ENCODE data around the gene NKX1-1. TPM values are rescaled to one million over a fixed set of nuclear protein-coding genes. Genes with fewer than 3 reads are reported as not detected.

The NKX1-1 gene
- polyA plus RNA-seq, 1 experiment: not detected

GRCh38 chr4:1382776-1383727, 23.2 kb downstream of the NKX1-1 start:
- Histone ChIP-seq H3K27me3 (ENCODE audit: control insufficient read depth, insufficient read depth, low read length) (no peaks in the 10 kb centered on the region), H3K36me3 (ENCODE audit: control insufficient read depth, insufficient read depth, low read length) (peaks cover 5% of the 10 kb centered on the region; the same call in 1 of the 2 replicates), H3K4me3 (ENCODE audit: low read depth, low read length) (no peak overlapping the region)
- ChIA-PET CTCF (no interaction called here), POLR2A (no interaction called here)
- DNase-seq (ENCODE audit: low read depth): no peak
- TF ChIP-seq, protein P1, sequence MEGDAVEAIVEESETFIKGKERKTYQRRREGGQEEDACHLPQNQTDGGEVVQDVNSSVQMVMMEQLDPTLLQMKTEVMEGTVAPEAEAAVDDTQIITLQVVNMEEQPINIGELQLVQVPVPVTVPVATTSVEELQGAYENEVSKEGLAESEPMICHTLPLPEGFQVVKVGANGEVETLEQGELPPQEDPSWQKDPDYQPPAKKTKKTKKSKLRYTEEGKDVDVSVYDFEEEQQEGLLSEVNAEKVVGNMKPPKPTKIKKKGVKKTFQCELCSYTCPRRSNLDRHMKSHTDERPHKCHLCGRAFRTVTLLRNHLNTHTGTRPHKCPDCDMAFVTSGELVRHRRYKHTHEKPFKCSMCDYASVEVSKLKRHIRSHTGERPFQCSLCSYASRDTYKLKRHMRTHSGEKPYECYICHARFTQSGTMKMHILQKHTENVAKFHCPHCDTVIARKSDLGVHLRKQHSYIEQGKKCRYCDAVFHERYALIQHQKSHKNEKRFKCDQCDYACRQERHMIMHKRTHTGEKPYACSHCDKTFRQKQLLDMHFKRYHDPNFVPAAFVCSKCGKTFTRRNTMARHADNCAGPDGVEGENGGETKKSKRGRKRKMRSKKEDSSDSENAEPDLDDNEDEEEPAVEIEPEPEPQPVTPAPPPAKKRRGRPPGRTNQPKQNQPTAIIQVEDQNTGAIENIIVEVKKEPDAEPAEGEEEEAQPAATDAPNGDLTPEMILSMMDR (IDR thresholded peaks at IDR 0.05; ENCODE audit: insufficient read depth, low read depth, low read length): no peak

DNA sequence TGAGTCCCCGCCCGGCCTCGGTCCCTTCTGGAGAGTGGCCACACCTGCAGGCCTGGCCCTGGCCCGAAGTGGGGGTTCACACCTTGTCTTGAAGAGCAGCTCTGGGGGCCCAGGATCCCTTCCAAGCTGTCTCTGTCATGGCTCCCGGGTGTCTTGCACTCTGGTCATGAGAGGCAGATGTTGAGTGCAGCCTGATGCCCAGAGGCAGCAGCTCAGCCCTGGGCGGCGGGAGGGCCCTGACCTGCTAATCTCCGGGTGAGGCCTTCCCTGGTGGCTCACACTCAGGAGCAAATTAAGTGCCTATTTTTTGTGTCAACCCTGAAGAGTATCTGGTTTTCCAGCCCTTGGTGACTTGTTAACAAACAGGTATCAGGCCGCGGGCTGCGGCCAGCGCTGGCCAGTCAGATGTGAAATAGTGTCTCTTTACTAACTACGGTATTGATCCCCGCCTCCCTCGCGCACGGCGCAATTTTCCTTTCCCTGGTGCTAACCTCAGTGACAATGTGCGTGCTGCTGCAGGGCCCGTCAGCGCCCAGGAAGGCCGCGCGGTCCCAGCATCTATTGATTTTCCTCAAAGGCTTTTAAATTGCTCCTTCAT, 24.2 kb downstream of the NKX1-1 start:
- TF ChIP-seq, protein P1 (IDR thresholded peaks at IDR 0.05; ENCODE audit: insufficient read depth, low read depth, low read length): no peak
- Histone ChIP-seq H3K4me3 (ENCODE audit: low read depth, low read length) (no peak overlapping the region), H3K36me3 (ENCODE audit: control insufficient read depth, insufficient read depth, low read length) (peaks cover 5% of the 10 kb centered on the region; the same call in 1 of the 2 replicates), H3K27me3 (ENCODE audit: control insufficient read depth, insufficient read depth, low read length) (no peaks in the 10 kb centered on the region)
- CTCF ChIA-PET: no interaction called here
- no peak for DNase-seq (ENCODE audit: low read depth)
- POLR2A ChIA-PET: no interaction called here

DNA sequence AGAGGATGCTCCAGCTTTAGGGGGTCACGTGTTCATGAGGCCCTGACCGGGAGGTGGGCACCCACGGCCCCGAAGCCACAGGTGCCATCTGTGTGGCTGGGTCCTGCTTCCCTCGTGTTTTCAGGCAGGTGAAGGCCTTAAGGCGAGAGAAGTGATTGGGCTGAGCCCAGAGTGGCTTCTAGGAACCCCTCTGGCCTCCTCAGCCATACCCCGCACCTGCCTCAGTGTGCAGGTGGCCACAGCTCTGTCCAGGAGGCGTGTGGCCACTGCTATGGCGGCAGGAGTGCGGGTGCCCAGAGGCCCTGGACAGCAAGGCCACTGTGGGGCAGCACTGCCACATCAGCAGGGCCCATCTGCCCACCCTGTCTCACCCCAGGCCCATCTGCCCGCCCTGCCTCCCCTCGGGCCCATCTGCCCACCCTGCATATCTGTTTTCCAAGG, 25.0 kb downstream of the NKX1-1 start:
- peaks cover 7% of the 10 kb centered on the region; the same call in 1 of the 2 replicates for H3K36me3 ChIP-seq (ENCODE audit: control insufficient read depth, insufficient read depth, low read length)
- H3K4me3 ChIP-seq (ENCODE audit: low read depth, low read length): no peak overlapping the region
- ChIA-PET POLR2A (no interaction called here), CTCF (no interaction called here)
- DNase-seq (ENCODE audit: low read depth): no peak
- no peaks in the 10 kb centered on the region for H3K27me3 ChIP-seq (ENCODE audit: control insufficient read depth, insufficient read depth, low read length)
- TF ChIP-seq, protein P1 (IDR thresholded peaks at IDR 0.05; ENCODE audit: insufficient read depth, low read depth, low read length): no peak

DNA sequence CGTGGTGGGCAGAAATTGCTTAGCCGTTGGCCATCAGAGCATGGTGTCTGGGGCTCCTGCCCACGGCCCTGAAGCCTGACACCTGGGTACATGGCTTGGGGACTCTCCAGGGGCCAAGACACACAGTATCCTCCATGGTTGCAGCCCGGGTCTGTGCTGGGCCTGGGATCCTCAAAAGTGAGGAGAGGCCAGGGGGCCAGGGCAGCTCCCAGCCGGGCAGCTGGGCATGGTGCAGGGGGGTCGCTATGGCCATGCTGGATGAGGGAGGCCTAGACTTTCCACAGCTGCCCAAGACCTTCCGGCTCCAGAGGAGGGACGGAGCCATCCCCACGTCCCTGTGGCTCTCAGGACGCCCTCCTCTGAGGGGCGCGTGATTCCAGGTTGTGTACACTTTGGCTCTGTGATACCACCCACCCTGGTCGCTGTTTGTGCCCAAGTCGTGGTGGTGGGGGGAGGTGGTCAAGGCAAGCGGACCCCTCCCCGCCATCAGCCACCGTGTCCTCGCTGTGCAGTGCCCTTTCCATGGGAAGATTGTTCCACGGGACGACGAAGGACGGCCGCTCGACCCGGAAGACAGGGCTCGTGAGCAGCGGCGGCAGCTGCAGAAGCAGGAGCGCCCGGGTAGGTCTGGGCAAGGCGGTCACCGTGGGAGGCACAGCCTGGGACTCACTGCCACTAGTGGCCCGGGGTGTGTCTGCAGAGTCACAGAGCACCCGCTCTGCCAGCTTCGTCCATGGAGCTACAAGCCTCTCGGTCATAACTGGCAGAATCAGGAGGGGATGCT, 25.7 kb downstream of the NKX1-1 start:
- POLR2A ChIA-PET: no interaction called here
- Histone ChIP-seq H3K36me3 (ENCODE audit: control insufficient read depth, insufficient read depth, low read length) (peaks cover 9% of the 10 kb centered on the region; the same call in 1 of the 2 replicates), H3K27me3 (ENCODE audit: control insufficient read depth, insufficient read depth, low read length) (no peaks in the 10 kb centered on the region), H3K4me3 (ENCODE audit: low read depth, low read length) (no peak overlapping the region)
- TF ChIP-seq, protein P1 (IDR thresholded peaks at IDR 0.05; ENCODE audit: insufficient read depth, low read depth, low read length): no peak
- CTCF ChIA-PET: no interaction called here
- no peak for DNase-seq (ENCODE audit: low read depth)

Measured in BJ (cell line).